NB4 (cell line): ENCODE measurements around the gene C14orf132.

ENCODE experiments used
- CTCF ChIP-seq: IDR thresholded peaks from one replicate; pipeline ENCODE4 v1.5.1; 2012; ENCODE audit warnings: low read depth, low read length
- MAX ChIP-seq: IDR thresholded peaks from 2 replicates; pipeline ENCODE4 v1.6.1; 2011; ENCODE audit warnings: low read depth, low read length
- MYC ChIP-seq: IDR thresholded peaks from 2 replicates; pipeline ENCODE4 v1.6.1; 2011; ENCODE audit warnings: low read depth, low read length
- POLR2A ChIP-seq: IDR thresholded peaks from 2 replicates; pipeline ENCODE4 v1.6.1; 2011; ENCODE audit warnings: mild to moderate bottlenecking; ENCODE audit not compliant: insufficient read length; ENCODE audit errors: extremely low read depth

GRCh38 chr14:96067985-96068930 lies 29.1 kb downstream of the C14orf132 start:
- TF ChIP-seq POLR2A (no peak), CTCF (no peak), MAX (no peak), MYC (no peak)
